ENCODE results near the gene ECEL1.

Gene ECEL1

DNA sequence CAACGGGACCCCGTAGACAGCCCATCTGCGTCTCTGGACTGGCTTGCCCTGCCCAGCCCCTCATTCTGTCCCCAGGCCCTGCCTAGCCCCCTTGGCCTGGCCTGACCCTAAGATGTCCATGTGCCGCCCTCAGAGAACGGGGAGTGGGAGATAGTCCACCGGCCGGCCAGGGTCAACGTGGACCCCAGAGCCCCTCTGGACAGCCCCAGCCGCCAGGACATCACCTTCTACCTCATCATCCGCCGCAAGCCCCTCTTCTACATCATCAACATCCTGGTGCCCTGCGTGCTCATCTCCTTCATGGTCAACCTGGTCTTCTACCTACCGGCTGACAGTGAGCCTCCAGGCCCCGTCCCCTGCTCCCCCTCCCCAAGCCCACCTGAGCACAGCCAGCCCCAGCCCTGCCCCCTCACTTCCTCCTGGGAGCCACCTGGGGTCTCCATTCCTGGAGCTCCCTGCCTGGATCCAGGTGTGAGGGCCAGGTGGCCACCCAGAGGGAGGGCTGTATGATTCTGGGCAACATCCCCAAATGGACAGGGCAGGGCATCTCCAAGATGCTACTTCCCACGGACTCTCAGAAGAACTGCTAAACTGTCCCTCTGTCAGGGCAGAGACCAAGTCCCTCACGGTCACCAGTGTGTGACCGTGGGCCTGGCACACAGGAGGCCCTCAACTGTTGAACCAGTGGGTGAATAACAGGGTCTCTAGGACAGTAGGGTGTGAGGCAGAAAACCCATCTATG lies 42.3 kb upstream of the ECEL1 start:
- no peaks in the 10 kb centered on the region for H3K4me1 ChIP-seq (ENCODE audit: control insufficient read depth, insufficient read depth, low read length)
- no peaks in the 10 kb centered on the region for H3K36me3 ChIP-seq (ENCODE audit: control insufficient read depth in 2 of 2, insufficient read depth in 1 of 2, low read length in 2 of 2)
- TF ChIP-seq ZNF626 (tag by site-specific recombination; IDR thresholded peaks at IDR 0.05) (no peak), ZBTB17 (tag by site-specific recombination; IDR thresholded peaks at IDR 0.05) (no peak), ZNF530 (tag by site-specific recombination; IDR thresholded peaks at IDR 0.05; ENCODE audit: low read depth) (no peak), ZNF350 (tag by site-specific recombination; IDR thresholded peaks at IDR 0.05) (no peak)
- TF ChIP-seq, protein P1, sequence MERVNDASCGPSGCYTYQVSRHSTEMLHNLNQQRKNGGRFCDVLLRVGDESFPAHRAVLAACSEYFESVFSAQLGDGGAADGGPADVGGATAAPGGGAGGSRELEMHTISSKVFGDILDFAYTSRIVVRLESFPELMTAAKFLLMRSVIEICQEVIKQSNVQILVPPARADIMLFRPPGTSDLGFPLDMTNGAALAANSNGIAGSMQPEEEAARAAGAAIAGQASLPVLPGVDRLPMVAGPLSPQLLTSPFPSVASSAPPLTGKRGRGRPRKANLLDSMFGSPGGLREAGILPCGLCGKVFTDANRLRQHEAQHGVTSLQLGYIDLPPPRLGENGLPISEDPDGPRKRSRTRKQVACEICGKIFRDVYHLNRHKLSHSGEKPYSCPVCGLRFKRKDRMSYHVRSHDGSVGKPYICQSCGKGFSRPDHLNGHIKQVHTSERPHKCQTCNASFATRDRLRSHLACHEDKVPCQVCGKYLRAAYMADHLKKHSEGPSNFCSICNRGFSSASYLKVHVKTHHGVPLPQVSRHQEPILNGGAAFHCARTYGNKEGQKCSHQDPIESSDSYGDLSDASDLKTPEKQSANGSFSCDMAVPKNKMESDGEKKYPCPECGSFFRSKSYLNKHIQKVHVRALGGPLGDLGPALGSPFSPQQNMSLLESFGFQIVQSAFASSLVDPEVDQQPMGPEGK (tag by site-specific recombination; IDR thresholded peaks at IDR 0.05), result no peak
- H3K9me3 ChIP-seq (ENCODE audit: control insufficient read depth, insufficient read depth, low read depth, low read length), result no peaks in the 10 kb centered on the region
- ChIA-PET CTCF (no interaction called here), POLR2A (no interaction called here)
- H3K4me3 ChIP-seq (ENCODE audit: low read depth, low read length), result no peak overlapping the region
- no peak overlapping the region for H3K27ac ChIP-seq (ENCODE audit: extremely low read depth, low read depth, low read length)

DNA sequence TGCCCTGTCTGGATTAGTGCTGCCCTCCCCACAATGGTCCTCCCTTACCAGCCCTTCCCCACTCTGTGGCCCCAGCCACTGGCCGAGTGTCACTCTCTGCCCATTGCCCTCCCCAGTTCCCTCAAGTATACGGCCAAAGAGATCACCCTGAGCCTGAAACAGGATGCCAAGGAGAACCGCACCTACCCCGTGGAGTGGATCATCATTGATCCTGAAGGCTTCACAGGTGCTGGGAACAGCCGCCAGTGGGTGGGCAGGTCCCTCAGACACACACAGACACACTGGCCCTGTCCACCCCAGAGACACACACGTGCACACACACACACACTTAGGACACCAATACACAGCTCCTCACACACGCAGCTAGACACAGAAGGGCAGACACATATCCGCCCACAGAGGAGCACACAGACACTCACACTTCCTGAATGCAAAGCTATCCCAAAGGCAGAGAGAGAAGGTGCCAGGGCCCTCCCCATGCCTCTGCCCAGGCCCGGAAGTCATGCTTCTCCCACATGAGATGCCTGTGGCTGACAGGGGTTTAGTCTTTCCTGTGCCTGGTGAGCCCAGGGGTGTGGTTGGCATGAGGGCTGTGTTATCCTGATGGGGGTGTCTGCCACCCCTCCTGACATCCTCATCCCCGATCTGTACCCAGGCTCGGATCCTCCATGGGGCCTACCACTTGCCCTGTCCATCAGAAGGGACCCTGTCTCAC lies 41.3 kb upstream of the ECEL1 start:
- CTCF ChIA-PET, result no interaction called here

DNA sequence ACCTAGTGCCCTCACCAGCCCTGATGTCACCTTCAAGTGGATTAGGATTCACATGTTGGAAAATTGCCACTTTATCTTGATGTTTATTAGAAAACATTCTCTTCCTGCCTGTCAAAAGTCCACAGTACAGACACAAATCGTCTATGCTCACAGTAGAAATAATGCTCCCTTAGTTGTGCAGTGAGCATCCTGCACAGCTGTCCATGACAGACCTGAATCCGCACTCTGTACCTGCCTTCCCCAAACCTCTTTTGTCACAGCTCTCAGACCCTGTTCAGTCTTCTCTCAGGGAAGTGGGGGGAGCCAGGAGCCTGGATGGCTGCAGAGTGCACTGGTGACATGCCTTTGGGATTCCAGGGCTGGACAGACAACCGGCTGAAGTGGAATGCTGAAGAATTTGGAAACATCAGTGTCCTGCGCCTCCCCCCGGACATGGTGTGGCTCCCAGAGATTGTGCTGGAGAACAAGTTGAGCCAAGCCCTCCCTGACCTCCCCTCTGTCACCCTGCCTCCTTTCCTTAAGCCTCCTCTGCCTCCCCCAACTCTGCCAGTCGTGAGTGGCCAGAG lies 40.4 kb upstream of the ECEL1 start:
- no peak overlapping the region for H3K4me3 ChIP-seq (ENCODE audit: low read depth, low read length)
- H3K9me3 ChIP-seq (ENCODE audit: control insufficient read depth, insufficient read depth, low read depth, low read length), result no peaks in the 10 kb centered on the region
- CTCF ChIA-PET, result no interaction called here
- H3K4me1 ChIP-seq (ENCODE audit: control insufficient read depth, insufficient read depth, low read length), result no peaks in the 10 kb centered on the region
- POLR2A ChIA-PET, result no interaction called here
- H3K36me3 ChIP-seq (ENCODE audit: control insufficient read depth in 2 of 2, insufficient read depth in 1 of 2, low read length in 2 of 2), result no peaks in the 10 kb centered on the region
- H3K27ac ChIP-seq (ENCODE audit: extremely low read depth, low read depth, low read length), result no peak overlapping the region
- TF ChIP-seq ZFP3 (tag by site-specific recombination; IDR thresholded peaks at IDR 0.05; ENCODE audit: low read depth) (no peak), ZNF350 (tag by site-specific recombination; IDR thresholded peaks at IDR 0.05) (no peak), MEIS1 (CRISPR knock-in tag; IDR thresholded peaks at IDR 0.05; ENCODE audit: borderline replicate concordance) (no peak), ZNF292 (tag by site-specific recombination; IDR thresholded peaks at IDR 0.05; ENCODE audit: borderline replicate concordance, low read depth) (no peak), ZNF76 (tag by site-specific recombination; IDR thresholded peaks at IDR 0.05; ENCODE audit: borderline replicate concordance, low read depth) (no peak), ZNF248 (tag by site-specific recombination; IDR thresholded peaks at IDR 0.05) (no peak), ZBTB21 (tag by site-specific recombination; IDR thresholded peaks at IDR 0.05) (no peak)
- TF ChIP-seq, protein P2, sequence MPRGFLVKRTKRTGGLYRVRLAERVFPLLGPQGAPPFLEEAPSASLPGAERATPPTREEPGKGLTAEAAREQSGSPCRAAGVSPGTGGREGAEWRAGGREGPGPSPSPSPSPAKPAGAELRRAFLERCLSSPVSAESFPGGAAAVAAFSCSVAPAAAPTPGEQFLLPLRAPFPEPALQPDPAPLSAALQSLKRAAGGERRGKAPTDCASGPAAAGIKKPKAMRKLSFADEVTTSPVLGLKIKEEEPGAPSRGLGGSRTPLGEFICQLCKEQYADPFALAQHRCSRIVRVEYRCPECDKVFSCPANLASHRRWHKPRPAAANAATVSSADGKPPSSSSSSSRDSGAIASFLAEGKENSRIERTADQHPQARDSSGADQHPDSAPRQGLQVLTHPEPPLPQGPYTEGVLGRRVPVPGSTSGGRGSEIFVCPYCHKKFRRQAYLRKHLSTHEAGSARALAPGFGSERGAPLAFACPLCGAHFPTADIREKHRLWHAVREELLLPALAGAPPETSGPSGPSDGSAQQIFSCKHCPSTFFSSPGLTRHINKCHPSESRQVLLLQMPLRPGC (tag by site-specific recombination; IDR thresholded peaks at IDR 0.05), result no peak
- TF ChIP-seq, protein P3, sequence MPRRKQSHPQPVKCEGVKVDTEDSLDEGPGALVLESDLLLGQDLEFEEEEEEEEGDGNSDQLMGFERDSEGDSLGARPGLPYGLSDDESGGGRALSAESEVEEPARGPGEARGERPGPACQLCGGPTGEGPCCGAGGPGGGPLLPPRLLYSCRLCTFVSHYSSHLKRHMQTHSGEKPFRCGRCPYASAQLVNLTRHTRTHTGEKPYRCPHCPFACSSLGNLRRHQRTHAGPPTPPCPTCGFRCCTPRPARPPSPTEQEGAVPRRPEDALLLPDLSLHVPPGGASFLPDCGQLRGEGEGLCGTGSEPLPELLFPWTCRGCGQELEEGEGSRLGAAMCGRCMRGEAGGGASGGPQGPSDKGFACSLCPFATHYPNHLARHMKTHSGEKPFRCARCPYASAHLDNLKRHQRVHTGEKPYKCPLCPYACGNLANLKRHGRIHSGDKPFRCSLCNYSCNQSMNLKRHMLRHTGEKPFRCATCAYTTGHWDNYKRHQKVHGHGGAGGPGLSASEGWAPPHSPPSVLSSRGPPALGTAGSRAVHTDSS (tag by site-specific recombination; IDR thresholded peaks at IDR 0.05), result no peak
- TF ChIP-seq, protein P4, sequence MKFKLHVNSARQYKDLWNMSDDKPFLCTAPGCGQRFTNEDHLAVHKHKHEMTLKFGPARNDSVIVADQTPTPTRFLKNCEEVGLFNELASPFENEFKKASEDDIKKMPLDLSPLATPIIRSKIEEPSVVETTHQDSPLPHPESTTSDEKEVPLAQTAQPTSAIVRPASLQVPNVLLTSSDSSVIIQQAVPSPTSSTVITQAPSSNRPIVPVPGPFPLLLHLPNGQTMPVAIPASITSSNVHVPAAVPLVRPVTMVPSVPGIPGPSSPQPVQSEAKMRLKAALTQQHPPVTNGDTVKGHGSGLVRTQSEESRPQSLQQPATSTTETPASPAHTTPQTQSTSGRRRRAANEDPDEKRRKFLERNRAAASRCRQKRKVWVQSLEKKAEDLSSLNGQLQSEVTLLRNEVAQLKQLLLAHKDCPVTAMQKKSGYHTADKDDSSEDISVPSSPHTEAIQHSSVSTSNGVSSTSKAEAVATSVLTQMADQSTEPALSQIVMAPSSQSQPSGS (tag by site-specific recombination; IDR thresholded peaks at IDR 0.05; ENCODE audit: low read depth), result no peak

More for the DNA sequence above, 41.3 kb upstream of the ECEL1 start:
- Histone ChIP-seq H3K27ac (ENCODE audit: extremely low read depth, low read depth, low read length) (no peak overlapping the region), H3K4me3 (ENCODE audit: low read depth, low read length) (no peak overlapping the region), H3K9me3 (ENCODE audit: control insufficient read depth, insufficient read depth, low read depth, low read length) (no peaks in the 10 kb centered on the region), H3K4me1 (ENCODE audit: control insufficient read depth, insufficient read depth, low read length) (no peaks in the 10 kb centered on the region), H3K36me3 (ENCODE audit: control insufficient read depth in 2 of 2, insufficient read depth in 1 of 2, low read length in 2 of 2) (no peaks in the 10 kb centered on the region)
- POLR2A ChIA-PET, result no interaction called here
- TF ChIP-seq, protein P5, sequence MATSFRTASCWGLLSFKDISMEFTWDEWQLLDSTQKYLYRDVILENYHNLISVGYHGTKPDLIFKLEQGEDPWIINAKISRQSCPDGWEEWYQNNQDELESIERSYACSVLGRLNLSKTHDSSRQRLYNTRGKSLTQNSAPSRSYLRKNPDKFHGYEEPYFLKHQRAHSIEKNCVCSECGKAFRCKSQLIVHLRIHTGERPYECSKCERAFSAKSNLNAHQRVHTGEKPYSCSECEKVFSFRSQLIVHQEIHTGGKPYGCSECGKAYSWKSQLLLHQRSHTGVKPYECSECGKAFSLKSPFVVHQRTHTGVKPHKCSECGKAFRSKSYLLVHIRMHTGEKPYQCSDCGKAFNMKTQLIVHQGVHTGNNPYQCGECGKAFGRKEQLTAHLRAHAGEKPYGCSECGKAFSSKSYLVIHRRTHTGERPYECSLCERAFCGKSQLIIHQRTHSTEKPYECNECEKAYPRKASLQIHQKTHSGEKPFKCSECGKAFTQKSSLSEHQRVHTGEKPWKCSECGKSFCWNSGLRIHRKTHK (tag by site-specific recombination; IDR thresholded peaks at IDR 0.05), result no peak
- no peak for TF ChIP-seq ZNF266 (tag by site-specific recombination; IDR thresholded peaks at IDR 0.05; ENCODE audit: low read depth)
- TF ChIP-seq HOXC10 (CRISPR knock-in tag; IDR thresholded peaks at IDR 0.05), result no peak
- TF ChIP-seq ZNF114 (tag by site-specific recombination; IDR thresholded peaks at IDR 0.05), result no peak
- TF ChIP-seq, protein P6, sequence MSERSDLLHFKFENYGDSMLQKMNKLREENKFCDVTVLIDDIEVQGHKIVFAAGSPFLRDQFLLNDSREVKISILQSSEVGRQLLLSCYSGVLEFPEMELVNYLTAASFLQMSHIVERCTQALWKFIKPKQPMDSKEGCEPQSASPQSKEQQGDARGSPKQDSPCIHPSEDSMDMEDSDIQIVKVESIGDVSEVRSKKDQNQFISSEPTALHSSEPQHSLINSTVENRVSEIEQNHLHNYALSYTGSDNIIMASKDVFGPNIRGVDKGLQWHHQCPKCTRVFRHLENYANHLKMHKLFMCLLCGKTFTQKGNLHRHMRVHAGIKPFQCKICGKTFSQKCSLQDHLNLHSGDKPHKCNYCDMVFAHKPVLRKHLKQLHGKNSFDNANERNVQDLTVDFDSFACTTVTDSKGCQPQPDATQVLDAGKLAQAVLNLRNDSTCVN (tag by site-specific recombination; optimal IDR thresholded peaks at IDR 0.05), result no peak
- TF ChIP-seq ZNF558 (tag by site-specific recombination; IDR thresholded peaks at IDR 0.05), result no peak
- no peak for TF ChIP-seq ZNF76 (tag by site-specific recombination; IDR thresholded peaks at IDR 0.05; ENCODE audit: borderline replicate concordance, low read depth)

All from HEK293 (cell line).